GM18520 (cell line): ENCODE measurements around the gene FAM151B.

Experiments
- ATAC-seq: cut with Tn5 transposase; IDR thresholded peaks from one replicate; pipeline ENCODE4 v1.9.1; 2021; ENCODE audit not compliant: unreplicated experiment

The FAM151B gene

GRCh38 chr5:80584770-80585169, 96.9 kb downstream of the FAM151B start:
- ATAC-seq: no peak

GRCh38 chr5:80588858-80589540, 101.1 kb downstream of the FAM151B start:
- no peak for ATAC-seq

GRCh38 chr5:80590766-80591165, 102.9 kb downstream of the FAM151B start:
- ATAC-seq: no peak

- no peak for ATAC-seq
Observed at GRCh38 chr5:80591352-80591751, 103.5 kb downstream of the FAM151B start.

GRCh38 chr5:80592105-80592504, 104.2 kb downstream of the FAM151B start:
- ATAC-seq: no peak
